Stimulated activated naive B cell treated with anti-CD40 and anti-IgM and Interleukin-4, amounts not matched to agents 10 μg/mL and 1 μg/mL and 100 μg/mL, for 72 hours (primary cell): ENCODE results near the gene PSME4.
"Not testable (repeated sequence)": the region's sequence is repeated elsewhere in the genome, so short reads cannot be mapped to it uniquely, and the experiment has no call there.

Source experiments
- ATAC-seq, 2 donors: fragments of 150-1000 bp; cut with Tn5 transposase; replicated peaks; 2 replicates each; pipeline ENCODE4 v1.10.0; 2021; ENCODE audit warnings: moderate library complexity in 1 of 2
- DNase-seq: peaks from one replicate; pipeline ENCODE4 v3.0.0; 2021
- H3K27ac Mint-ChIP-seq: one replicate; pipeline ENCODE4 v1.8.0; 2022; ENCODE audit warnings: mild to moderate bottlenecking, mixed read lengths
- H3K27me3 Mint-ChIP-seq, 2 donors: one replicate each; pipeline ENCODE4 v1.8.0; 2022; ENCODE audit warnings: mixed read lengths in 2 of 2
- H3K36me3 Mint-ChIP-seq, 2 donors: one replicate each; pipeline ENCODE4 v1.8.0; 2022; ENCODE audit warnings: mixed read lengths in 2 of 2, mild to moderate bottlenecking in 1 of 2
- H3K4me1 Mint-ChIP-seq, 2 donors: one replicate each; pipeline ENCODE4 v1.8.0; 2022; ENCODE audit warnings: mixed read lengths in 2 of 2, mild to moderate bottlenecking in 1 of 2
- H3K4me3 Mint-ChIP-seq, 2 donors: one replicate each; pipeline ENCODE4 v1.8.0; 2022; ENCODE audit warnings: mild to moderate bottlenecking in 2 of 2, mixed read lengths in 2 of 2, moderate library complexity in 1 of 2
- H3K9me3 Mint-ChIP-seq, 2 donors: one replicate each; pipeline ENCODE4 v1.8.0; 2022; ENCODE audit warnings: mixed read lengths in 2 of 2, mild to moderate bottlenecking in 1 of 2

PSME4 gene

GRCh38 chr2:53987336-53987921, 16.6 kb upstream of the PSME4 start:
- no peak for ATAC-seq
- Mint-ChIP-seq H3K4me1 (peaks cover 14 to 40% of the 10 kb centered on the region in 2 donors), H3K9me3 (peaks cover 0 to 4% of the 10 kb centered on the region in 2 donors), H3K27me3 (no peaks in the 10 kb centered on the region), H3K4me3 (no peak overlapping the region), H3K36me3 (peaks cover 11 to 22% of the 10 kb centered on the region in 2 donors), H3K27ac (no peak overlapping the region)
- DNase-seq, result no peak

DNA sequence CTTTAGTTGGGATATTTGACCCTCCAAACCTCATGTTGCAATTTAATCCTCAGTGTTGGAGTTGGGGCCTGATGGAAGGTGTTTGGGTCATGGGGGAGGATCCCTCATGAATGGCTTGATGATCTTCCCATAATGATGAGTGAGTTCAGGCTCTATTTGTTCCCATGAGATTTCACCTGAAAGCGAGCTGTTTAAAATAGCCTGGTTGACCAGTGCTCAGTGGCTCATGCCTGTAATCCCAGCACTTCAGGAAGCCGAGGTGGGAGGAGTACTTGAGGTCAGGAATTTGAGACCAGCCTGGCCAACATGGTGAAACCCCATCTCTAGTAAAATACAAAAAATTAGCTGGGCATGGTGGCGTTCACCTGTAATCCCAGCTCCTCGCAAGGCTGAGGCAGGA, 14.9 kb upstream of the PSME4 start:
- Mint-ChIP-seq H3K36me3 (peaks cover 12 to 25% of the 10 kb centered on the region in 2 donors), H3K9me3 (peaks cover 0 to 1% of the 10 kb centered on the region in 2 donors), H3K27me3 (no peaks in the 10 kb centered on the region), H3K4me3 (no peak overlapping the region), H3K27ac (peak overlapping the region; percentile 25), H3K4me1 (peaks cover 10 to 34% of the 10 kb centered on the region in 2 donors)
- ATAC-seq (no peak), DNase-seq (no peak)

GRCh38 chr2:53969968-53970723, 647 bp downstream of the PSME4 start:
- DNase-seq (peak; percentile 20), ATAC-seq (peak; percentile 51 to 53)
- peak overlapping the region; percentile 96 to 99 for H3K4me3 Mint-ChIP-seq
- peaks cover 30 to 57% of the 10 kb centered on the region in 2 donors for H3K4me1 Mint-ChIP-seq
- H3K36me3 Mint-ChIP-seq, result peaks cover 13 to 27% of the 10 kb centered on the region in 2 donors
- H3K27ac Mint-ChIP-seq, result peak overlapping the region; percentile 97
- no peaks in the 10 kb centered on the region for H3K9me3 Mint-ChIP-seq
- H3K27me3 Mint-ChIP-seq, result no peaks in the 10 kb centered on the region

DNA sequence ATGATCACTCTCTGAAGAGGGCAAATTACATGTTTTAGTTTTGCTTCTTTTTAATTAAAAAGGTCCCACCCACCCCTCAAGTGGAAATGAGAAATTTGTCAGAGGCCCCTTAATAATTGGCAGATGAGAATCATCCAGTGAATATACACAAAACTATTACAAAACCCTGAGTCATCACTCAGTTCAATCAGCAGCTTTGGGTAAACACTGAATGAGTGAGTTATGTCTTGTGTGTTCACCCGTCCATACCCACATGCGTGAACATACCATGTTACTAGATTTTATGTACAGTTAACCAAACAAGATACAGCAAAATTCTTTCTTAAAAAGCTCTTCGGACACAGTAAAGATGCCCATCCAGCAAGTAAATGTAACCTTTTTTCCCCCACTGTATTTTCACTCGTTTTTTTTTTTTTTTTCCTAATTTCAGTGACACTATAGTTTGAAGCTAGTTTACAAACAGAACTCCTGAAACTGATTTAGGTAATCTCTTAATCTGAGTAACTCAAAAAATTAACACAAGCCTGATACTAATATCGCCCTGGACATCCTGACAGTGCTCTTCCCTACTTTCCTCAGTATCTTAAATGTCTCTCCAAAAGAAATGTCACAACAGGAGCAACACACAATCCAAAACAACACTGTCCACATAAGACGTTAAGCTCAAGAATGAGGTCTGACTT, 1.4 kb downstream of the PSME4 start:
- Mint-ChIP-seq H3K4me1 (peaks cover 35 to 64% of the 10 kb centered on the region in 2 donors), H3K27ac (peak overlapping the region; percentile 97), H3K9me3 (no peaks in the 10 kb centered on the region), H3K27me3 (no peaks in the 10 kb centered on the region), H3K36me3 (peaks cover 11 to 24% of the 10 kb centered on the region in 2 donors), H3K4me3 (peak overlapping the region; percentile 96 to 99)
- ATAC-seq (peak; percentile 23 to 35), DNase-seq (no peak)

DNA sequence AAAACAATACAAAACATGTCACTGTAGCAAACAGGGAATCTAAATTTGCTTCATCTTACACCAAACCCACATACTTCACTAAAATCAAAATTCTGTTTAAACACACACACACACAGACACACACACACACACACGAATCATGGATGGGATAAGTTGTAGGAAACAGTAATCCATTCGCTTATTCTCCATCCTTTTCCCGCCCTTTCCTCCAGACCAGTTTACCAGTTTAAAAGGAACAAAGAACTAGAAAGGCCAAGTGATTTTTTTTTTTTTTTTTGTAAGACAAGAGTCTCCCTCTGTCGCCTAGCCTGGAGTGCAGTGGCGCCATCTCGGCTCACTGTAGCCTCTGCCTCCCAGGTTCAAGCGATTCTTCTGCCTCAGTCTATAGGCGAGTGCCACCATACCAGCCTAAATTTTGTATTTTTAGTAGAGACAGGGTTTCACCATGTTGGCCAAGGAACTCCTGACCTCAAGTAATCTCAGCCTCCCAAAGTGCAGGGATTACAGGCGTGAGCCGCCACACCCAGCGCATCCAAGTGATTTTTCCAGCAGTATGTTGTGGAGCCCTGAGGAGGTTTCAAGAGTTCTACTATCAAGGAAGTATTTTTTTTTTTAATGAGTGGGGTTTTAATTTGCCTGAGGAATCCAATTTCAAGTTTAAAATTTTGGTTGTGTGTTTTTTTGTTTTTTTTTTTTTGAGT, 5.7 kb downstream of the PSME4 start:
- no peak overlapping the region for H3K4me3 Mint-ChIP-seq
- H3K36me3 Mint-ChIP-seq, result peaks cover 10 to 25% of the 10 kb centered on the region in 2 donors
- no peak for ATAC-seq
- H3K9me3 Mint-ChIP-seq, result no peaks in the 10 kb centered on the region
- peaks cover 47 to 78% of the 10 kb centered on the region in 2 donors for H3K4me1 Mint-ChIP-seq
- no peak for DNase-seq
- no peaks in the 10 kb centered on the region for H3K27me3 Mint-ChIP-seq
- no peak overlapping the region for H3K27ac Mint-ChIP-seq

- Mint-ChIP-seq H3K4me3 (no peak overlapping the region), H3K4me1 (peaks cover 43 to 79% of the 10 kb centered on the region in 2 donors), H3K27ac (no peak overlapping the region), H3K27me3 (no peaks in the 10 kb centered on the region), H3K36me3 (peaks cover 10 to 25% of the 10 kb centered on the region in 2 donors), H3K9me3 (no peaks in the 10 kb centered on the region)
- ATAC-seq, result peak; percentile 16 to 41
- no peak for DNase-seq
Measured at GRCh38 chr2:53964257-53964952, 6.4 kb downstream of the PSME4 start.

DNA sequence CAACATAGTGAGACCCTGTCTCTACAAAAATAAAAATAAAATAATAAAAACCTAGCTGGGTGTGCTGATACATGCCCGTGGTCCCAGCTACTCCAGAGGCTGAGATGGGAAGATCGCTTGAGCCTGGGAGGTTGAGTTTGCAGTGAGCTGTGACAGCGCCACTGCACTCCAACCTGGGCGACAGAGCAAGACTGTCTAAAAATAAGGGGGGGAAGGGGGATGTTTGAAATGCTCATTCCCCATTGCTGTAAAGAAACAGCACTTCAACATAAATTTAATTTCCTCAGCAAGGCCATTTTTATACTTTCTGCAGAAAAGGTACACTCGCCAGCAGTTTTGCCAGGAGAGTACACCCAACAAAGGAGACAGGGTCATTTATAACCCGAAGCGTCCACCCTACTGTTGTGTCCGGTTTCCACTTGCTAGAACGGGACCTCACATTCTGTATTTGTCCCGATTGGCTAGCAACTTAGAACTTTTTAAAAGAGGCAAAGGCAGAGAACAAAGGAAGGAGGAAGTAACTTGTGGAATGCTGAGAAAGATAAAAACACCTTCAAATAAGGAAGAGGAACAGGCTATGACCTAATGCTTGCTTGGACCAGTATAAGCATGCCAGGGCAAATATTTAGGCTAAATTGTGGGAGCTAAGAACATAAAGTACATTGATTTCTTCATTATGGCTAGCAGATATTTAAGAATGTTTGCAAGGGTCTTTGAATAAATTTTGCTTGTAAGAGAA, 9.1 kb downstream of the PSME4 start:
- Mint-ChIP-seq H3K27ac (peak overlapping the region; percentile 71), H3K4me3 (peak overlapping the region in 1 of 2 donors; percentile 47), H3K36me3 (peaks cover 9 to 21% of the 10 kb centered on the region in 2 donors), H3K4me1 (peaks cover 35 to 75% of the 10 kb centered on the region in 2 donors)
- not testable (repeated sequence) for H3K27me3 Mint-ChIP-seq, DNase-seq, ATAC-seq, H3K9me3 Mint-ChIP-seq

GRCh38 chr2:53960476-53960875, 10.3 kb downstream of the PSME4 start:
- Mint-ChIP-seq H3K9me3 (no peaks in the 10 kb centered on the region), H3K4me1 (peaks cover 34 to 78% of the 10 kb centered on the region in 2 donors), H3K4me3 (no peak overlapping the region), H3K27me3 (no peaks in the 10 kb centered on the region), H3K36me3 (peaks cover 9 to 21% of the 10 kb centered on the region in 2 donors), H3K27ac (peak overlapping the region; percentile 65)
- no peak for DNase-seq
- no peak for ATAC-seq

DNA sequence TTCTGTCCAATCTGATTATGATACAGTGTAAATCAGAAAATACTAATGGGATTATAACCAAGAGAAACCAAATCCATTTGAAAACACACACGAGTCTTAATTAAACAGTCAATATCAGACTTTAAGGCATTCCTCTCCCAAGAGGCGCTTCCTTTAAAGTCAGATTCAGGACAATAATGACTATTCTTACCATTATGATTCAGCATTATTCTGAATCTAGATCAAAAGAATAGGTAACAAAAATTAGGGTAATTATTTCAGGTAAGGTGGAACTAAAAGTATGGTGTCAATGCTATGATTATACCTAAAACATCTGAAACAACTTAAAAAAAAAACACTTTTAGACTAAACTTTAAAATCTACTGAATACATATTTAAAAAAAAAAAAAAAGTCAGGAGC, 12.3 kb downstream of the PSME4 start:
- Mint-ChIP-seq H3K27me3 (no peaks in the 10 kb centered on the region), H3K4me3 (no peak overlapping the region), H3K9me3 (no peaks in the 10 kb centered on the region), H3K36me3 (peaks cover 9 to 14% of the 10 kb centered on the region in 2 donors), H3K4me1 (peaks cover 25 to 69% of the 10 kb centered on the region in 2 donors), H3K27ac (no peak overlapping the region)
- no peak for DNase-seq
- no peak for ATAC-seq

DNA sequence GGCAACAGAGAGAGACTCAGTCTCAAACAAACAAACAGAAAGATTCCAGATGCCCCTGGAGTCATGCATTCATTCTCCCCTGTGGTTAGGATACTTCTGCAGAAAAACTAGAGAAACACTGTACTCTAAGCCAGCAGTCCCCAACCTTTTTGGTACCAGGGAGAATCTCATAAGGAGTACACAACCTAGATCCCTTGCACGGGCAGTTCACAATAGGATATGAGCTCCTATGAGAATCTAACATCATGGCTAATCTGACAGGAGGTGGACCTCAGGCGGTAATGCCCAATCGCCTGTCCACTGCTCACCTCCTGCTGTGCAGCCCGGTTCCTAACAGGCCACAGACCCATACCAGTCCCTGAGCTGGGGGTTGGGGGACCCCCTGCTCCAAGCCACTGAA, 18.3 kb downstream of the PSME4 start:
- H3K36me3 Mint-ChIP-seq, result peaks cover 10 to 22% of the 10 kb centered on the region in 2 donors
- ATAC-seq (no peak), DNase-seq (no peak)
- H3K9me3 Mint-ChIP-seq, result no peaks in the 10 kb centered on the region
- H3K4me1 Mint-ChIP-seq, result peaks cover 15 to 55% of the 10 kb centered on the region in 2 donors
- H3K27me3 Mint-ChIP-seq, result no peaks in the 10 kb centered on the region
- H3K27ac Mint-ChIP-seq, result peak overlapping the region; percentile 14
- no peak overlapping the region for H3K4me3 Mint-ChIP-seq

- peaks cover 22 to 68% of the 10 kb centered on the region in 2 donors for H3K4me1 Mint-ChIP-seq
- H3K4me3 Mint-ChIP-seq, result no peak overlapping the region
- peak overlapping the region; percentile 15 for H3K27ac Mint-ChIP-seq
- H3K27me3 Mint-ChIP-seq, result no peaks in the 10 kb centered on the region
- DNase-seq (no peak), ATAC-seq (peak; percentile 20 to 34)
- peaks cover 23 to 41% of the 10 kb centered on the region in 2 donors for H3K36me3 Mint-ChIP-seq
- no peaks in the 10 kb centered on the region for H3K9me3 Mint-ChIP-seq
Measured at GRCh38 chr2:53949457-53949856, 21.3 kb downstream of the PSME4 start.

DNA sequence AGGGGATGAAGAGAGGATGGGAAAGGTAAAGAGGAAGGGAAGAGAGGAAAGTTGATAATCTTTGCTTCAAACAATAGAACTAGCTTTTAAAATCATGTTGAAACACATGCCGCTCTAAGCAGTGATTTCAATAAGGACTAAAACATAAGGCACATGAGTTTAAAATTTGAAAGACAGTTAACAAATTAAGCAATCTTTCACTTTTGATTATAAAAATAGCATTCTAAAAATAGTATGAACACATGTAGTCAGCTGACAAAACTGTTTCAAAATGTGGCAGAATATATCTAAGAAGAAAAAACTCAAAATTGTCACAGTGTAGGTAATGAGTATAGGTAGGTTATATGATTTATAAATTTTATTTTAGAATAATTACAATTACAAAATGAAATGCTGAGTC, 25.3 kb downstream of the PSME4 start:
- Mint-ChIP-seq H3K4me3 (peak overlapping the region; percentile 20 to 50), H3K9me3 (no peaks in the 10 kb centered on the region), H3K4me1 (peaks cover 19 to 60% of the 10 kb centered on the region in 2 donors), H3K27ac (peak overlapping the region; percentile 65), H3K36me3 (peaks cover 20 to 52% of the 10 kb centered on the region in 2 donors), H3K27me3 (no peaks in the 10 kb centered on the region)
- ATAC-seq (no peak), DNase-seq (no peak)

- Mint-ChIP-seq H3K27me3 (no peaks in the 10 kb centered on the region), H3K36me3 (peaks cover 20 to 56% of the 10 kb centered on the region in 2 donors), H3K4me1 (peaks cover 19 to 61% of the 10 kb centered on the region in 2 donors), H3K9me3 (no peaks in the 10 kb centered on the region), H3K4me3 (no peak overlapping the region), H3K27ac (no peak overlapping the region)
- ATAC-seq (no peak), DNase-seq (no peak)
Measured at GRCh38 chr2:53944542-53944941, 26.3 kb downstream of the PSME4 start.
